ENCODE results near the gene ANK2.

DNA sequence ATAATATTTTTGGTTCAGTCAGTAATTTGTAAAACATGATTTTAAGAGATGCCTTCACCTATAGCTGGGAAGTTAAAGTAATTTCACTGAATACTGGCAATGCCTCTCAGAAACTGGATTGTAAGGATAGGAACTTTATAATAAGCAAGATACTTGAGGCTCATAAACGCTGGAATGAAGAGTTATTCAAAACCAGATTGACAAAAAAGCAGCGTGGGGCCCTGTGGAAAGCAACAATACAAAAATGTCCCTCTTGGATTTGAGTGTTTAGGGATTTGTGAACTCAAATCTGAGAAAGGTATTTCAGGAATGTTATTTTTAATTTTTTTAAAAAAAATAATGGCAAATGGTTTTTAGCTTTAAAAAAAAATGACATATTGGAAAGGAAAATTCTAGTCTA lies 94.6 kb downstream of the ANK2 start:
- TF ChIP-seq CTCF (IDR thresholded peaks at IDR 0.05; ENCODE audit: low read length) (no peak), EZH2 (IDR thresholded peaks at IDR 0.05; ENCODE audit: borderline replicate concordance, low read length) (no peak)

All from OCI-LY1 (cell line).